Raji (cell line): ENCODE results near the gene PUS1.

Experiments
- POLR2A ChIP-seq: IDR thresholded peaks from 2 replicates; pipeline ENCODE4 v1.6.1; 2011; ENCODE audit warnings: low read depth, low read length, control low read depth; ENCODE audit not compliant: insufficient read depth

The PUS1 gene

DNA sequence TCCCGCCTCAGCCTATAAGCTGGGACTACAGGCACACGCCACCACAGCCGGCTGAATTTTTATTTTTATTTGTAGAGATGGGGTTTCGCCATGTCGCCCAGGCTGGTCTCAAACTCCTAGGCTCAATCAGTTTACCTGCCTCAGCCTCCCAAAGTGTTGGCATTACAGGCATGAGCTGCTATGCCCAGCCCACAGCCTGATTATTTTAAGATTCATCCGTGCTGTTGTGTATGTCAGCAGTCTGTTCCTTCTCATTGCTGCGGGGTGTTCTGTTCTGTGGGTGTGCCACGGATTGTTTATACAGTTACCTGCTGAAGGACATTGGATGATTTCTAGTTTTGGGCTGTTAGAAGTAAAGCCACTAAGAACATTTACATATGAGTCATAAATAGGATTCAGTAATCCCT is 11.1 kb downstream of the PUS1 start:
- TF ChIP-seq POLR2A: no peak

DNA sequence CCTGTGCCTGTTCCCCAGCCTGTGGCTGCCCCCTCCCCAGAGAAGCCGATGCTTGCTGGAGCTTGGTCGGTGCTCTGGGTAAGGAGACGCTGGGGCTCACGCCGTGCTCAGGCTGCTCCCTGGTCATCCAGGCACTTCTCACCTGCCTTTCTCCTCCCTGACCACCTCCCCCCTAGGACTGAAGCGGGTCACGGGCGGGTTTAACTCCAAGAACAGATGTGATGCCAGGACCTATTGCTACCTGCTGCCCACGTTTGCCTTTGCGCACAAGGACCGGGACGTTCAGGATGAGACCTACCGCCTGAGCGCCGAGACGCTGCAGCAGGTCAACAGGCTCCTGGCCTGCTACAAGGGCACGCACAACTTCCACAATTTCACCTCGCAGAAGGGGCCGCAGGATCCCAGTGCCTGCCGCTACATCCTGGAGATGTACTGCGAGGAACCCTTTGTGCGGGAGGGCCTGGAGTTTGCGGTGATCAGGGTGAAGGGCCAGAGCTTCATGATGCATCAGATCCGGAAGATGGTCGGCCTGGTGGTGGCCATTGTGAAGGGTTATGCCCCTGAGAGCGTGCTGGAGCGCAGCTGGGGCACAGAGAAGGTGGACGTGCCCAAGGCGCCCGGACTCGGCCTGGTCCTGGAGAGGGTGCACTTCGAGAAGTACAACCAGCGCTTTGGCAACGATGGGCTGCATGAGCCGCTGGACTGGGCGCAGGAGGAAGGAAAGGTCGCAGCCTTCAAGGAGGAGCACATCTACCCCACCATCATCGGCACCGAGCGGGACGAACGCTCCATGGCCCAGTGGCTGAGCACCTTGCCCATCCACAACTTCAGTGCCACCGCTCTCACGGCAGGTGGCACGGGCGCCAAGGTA is 12.3 kb downstream of the PUS1 start:
- no peak for TF ChIP-seq POLR2A

DNA sequence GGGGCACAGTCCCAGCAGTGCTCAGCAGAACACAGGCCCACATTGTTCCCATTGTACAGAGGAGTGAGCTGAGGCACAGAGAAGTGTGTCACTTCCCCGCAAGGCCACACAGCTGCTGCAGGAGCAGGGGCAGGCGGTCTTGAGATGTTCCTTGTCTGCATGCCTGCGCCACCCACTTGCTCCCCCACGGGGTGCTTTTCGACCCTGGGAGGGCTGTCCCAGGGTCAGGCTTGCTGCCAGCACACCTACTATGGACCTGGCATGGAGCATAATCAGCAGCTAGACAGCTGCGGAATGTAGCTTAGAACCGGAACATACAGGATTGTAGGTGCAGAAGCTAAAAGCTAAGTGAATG is 12.9 kb downstream of the PUS1 start:
- no peak for TF ChIP-seq POLR2A

DNA sequence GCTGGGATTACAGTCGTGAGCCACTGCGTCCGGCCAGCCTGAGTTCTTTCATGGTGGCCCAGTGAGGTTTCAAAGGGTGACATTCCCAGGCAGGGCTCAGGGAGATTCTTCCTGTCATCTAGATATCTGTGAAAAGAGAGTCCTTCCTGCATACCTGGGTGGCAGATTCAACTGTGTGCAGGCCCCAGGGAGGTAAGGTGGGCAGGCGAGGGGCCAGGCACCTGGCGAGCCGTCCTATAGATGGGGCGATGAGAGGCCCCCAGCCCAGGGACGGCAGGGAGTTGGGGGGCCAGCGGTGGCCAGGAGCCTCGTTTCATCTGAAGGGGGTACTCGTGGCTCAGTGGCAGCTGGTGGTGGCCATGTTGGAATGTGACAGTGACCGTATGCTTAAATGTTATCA is 13.6 kb downstream of the PUS1 start:
- no peak for TF ChIP-seq POLR2A

DNA sequence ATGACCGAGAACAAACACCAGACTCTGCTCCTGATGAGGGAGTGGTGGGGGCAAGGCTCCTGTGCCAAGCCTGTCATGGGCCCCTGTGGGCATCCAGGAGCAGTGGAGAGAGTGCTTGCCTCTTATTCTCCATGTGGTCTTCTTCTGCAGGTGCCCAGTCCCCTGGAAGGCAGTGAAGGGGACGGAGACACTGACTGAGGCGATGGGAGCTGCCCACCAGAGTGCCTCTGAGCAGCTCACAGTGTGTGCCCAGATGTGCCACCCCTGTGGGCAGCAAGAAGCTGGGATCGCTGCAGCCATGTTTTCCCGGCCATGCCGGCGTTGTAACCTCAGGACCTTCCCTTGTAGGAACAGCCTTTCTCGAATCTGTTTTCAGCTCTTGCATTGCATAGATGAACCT is 14.3 kb downstream of the PUS1 start:
- no peak for TF ChIP-seq POLR2A

DNA sequence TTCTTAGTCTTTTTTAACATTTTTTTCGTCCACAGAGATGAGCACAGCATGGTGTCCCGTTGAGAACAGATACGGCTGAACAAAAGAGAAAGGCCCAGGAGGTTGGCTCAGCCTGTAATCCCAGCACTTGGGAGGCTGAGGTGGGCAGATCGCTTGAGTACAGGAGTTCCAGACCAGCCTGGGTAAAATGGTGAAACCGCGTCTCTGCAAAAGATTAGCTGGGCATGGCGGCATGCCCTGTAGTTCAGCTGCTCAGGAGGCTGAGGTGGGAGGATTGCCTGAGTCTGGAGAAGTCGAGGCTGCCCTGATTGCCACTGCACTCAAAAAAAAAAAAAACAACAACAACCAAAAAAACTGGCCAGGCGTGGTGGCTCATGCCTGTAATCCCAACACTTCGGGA is 14.8 kb downstream of the PUS1 start:
- no peak for TF ChIP-seq POLR2A

DNA sequence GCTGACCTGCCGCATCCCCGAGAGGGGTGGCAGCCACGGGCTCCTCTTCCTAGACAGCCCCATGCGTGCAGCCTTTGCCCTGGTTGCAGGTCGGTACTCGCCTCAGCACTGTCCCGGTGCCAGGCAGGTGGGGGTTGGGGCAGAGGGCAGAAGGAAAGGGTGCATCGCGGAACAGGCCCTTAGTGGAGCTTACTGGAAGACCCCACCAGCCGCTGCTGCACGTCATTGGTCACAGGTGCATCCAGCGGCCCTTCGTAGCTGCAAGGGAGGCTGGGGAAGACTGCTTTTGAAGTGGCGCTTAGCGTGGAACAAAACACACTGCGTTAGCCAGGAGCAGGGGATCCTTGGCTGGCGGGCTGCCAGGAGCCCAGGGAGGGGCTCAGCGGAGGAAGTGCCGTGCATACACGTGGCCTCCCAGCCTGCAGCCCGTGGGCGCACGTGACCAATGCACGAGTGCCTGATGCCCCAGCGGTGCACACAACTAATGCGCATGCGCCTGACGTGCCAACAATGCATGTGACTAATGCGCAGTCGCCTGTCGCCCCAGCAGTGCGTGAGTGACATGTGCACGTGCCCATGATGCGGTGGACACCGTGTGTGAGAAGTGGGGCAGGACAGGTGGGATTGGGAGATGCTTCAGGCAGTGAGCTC is 15.7 kb downstream of the PUS1 start:
- TF ChIP-seq POLR2A: no peak

DNA sequence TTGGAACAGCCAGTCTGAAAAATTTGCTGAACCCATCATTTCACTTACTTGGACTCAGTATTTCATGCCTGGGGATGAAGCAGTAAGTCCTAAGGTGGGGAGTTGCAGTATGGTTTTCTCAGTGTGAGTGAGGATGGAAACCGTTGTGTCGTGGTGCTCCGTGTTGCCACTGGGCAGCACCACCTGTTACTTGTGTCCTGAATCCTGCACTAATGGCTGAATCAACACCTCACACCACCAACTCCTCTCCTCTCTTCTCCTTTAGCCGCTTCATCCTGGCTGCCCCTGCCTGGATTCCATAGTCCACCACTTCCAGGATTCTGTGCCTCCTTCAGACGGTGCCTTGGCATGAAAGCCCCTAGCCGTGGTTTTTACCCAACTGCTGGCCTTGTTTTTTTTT is 17.7 kb downstream of the PUS1 start:
- no peak for TF ChIP-seq POLR2A

DNA sequence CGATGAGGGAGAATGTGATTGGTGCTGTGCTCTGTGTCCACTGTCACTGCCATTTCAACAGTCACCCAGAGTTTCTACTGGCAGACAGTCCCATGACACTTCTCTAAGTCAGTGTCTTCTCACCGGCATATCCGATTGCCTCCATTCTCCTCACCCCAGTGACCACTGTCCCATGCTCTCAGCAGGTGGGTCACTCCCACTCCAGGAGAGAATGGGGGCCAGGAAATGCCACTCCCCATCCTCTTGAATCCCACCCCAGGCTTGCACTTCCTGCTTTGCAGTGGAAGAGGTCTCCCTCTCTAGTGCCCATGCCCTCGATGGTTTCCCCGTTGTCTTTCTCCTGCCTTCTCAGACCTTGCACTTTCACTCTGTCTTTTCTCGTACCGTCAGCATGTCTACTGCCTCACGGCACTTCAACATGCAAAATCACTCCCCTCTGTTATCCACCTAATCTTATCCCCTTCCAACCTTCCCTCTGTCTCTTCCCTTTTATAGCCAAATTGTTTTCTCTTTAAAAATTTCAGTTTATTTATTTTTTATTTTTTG is 18.5 kb downstream of the PUS1 start:
- no peak for TF ChIP-seq POLR2A

DNA sequence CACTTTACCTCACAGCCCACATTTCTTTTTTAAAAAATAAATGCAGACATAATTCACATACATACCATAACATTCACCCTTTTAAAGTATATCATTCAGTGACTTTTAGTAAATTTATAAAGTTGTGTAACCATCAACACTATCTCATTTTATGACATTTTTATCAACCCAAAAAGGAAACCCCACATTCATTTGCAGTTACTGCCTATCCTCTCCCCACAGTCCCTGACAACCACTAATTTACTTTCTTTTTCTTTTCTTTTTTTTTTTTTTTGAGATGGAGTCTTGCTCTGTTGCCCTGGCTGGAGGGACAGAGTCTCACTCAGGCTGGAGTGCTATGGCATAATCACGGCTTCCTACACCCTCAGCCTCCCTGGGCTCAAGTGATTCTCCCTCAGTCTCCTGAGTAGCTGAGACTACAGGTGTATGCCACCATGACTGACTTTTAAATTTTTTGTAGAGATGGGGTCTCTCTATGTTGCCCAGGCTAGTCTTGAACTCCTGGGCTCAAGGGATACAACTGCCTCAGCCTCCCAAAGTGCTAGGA is 19.2 kb downstream of the PUS1 start:
- no peak for TF ChIP-seq POLR2A

DNA sequence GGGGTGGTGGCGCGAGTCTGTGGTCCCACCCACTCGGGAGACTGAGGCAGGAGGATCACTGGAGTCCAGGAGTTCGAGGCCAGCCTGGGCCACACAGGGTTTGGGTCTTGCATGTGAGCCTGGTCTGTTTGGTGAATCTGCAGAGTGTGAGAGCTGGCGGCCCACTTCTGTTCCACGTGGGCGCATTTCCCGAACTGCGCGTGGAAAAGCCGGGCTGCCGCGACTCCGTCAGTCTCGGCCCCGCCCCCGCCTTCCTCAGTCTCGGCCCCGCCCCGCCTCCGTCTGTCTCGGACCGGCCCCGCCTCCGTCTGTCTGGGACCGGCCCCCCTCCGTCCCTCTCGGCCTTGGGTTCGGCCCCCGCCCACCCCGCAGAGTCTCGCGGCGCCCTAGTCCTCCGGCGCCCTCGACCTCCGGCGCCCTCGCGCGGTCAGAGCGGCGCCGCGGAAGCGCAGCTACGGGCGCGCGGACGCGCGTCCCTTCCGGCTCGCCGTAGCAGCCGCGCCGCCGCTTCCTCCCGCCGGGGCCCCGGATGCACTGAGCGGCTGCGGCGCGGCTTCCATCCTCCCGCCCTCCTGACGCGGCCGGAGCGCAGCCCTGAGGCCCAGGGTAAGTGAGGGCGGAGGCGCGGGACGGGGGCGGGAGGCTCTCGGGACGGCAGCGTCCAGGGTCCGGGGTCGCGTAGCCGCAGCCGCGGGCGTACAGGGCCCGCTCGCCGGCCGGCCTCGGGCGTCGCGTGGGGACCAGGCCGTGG is 20.5 kb downstream of the PUS1 start, which contains the start of gene EP400:
Gene EP400, plus strand, starts transcription at position 512 of the 751 bp plus-strand sequence. CDS start 10,678 bp downstream, outside the sequence.
- TF ChIP-seq POLR2A: peak; percentile 68

DNA sequence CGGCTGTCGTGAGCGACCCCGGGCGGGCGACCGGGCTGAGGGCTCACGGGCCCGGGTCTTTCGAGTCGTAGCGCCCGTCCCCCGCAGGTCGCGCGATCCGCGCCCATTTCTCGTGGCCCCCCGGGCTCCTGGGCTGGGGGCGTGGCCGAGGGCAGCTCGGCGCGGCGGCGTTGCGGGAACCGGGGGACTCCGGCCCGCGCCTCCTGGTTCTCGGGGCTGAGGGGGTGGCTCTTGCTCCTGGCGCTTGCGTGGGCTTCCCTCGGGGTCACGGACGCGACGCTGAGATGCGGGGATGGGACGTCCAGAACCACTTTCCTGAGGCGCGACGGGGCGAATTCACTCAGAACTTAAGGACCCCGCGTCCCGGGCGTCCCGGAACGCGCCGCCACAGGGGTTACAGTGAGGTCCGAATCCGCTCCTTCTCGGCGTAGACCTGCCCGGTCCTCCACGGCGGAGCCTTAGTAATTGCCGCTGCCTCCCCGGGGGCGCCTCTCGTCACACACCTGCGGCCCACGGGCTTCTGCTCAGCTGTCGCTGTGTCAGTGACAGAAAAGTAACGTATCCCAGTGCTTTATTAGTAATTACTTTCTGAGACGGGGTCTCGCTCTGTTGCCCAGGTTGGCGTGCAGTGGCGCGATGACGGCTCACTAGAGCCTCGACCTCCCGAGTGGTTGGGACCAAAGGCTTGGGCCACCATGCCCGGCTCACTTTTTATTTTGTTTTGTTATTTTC is 21.3 kb downstream of the PUS1 start:
- TF ChIP-seq POLR2A: no peak

DNA sequence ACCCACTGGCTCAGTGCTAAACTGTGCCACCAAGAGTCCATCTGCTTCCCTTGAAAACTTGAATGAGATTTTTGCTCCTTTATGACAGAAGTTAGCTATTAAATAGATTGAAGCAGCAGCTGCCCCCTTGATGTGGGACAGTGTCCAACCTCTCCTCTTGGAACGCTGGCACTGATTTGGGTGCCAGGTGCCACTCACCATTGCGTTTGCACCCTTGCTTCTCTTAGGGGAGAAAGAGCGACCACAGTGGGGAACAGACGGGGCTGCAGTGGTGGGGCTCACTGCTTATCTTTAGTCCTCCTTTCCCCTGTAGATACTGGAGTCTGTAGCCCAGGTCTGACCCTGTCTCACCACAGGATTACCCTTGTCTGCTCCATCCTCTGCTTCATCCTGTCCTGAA is 30.0 kb downstream of the PUS1 start:
- TF ChIP-seq POLR2A: no peak
